ENCODE results near the gene EFCAB3. TPM values are rescaled to one million over a fixed set of nuclear protein-coding genes. Genes with fewer than 3 reads are reported as not detected.
"Not testable (repeated sequence)": the region's sequence is repeated elsewhere in the genome, so short reads cannot be mapped to it uniquely, and the experiment has no call there.

EFCAB3 gene
- total RNA-seq, 1 experiment from 2014 or later, result not detected

GRCh38 chr17:62444063-62444462 lies 63.7 kb downstream of the EFCAB3 start (continued):
- TF ChIP-seq ZBTB33 (IDR thresholded peaks at IDR 0.05; ENCODE audit: extremely low read depth, insufficient replicate concordance, low read length) (no peak), POLR2A (IDR thresholded peaks at IDR 0.05; ENCODE audit: borderline replicate concordance, extremely low read depth, insufficient read depth, insufficient read length) (no peak), SP1 (IDR thresholded peaks at IDR 0.05; ENCODE audit: low read depth) (no peak), FOSL1 (IDR thresholded peaks at IDR 0.05; ENCODE audit: low read depth) (no peak)

- H4K20me1 ChIP-seq (ENCODE audit: insufficient read depth); POLR2A ChIA-PET; DNase-seq (ENCODE audit: low read depth, low spot score); H3K4me3 ChIP-seq (replicated peaks in 1 of 2; ENCODE audit: low read depth in 1 of 2, low read length in 2 of 2); intact Hi-C loops (cut with micrococcal nuclease); H3K9me2 ChIP-seq (ENCODE audit: insufficient read depth); CTCF ChIA-PET; H3K79me2 ChIP-seq (ENCODE audit: insufficient read depth, low read length); H2AFZ ChIP-seq (ENCODE audit: low read depth, low read length, poor library complexity, severe bottlenecking); RAD21 ChIA-PET (ENCODE audit: low non-redundant PET in 1 of 2, low total read pairs in 2 of 2, uncharacterized antibody in 2 of 2, unreplicated experiment in 2 of 2); H3K27me3 ChIP-seq (ENCODE audit: insufficient read depth, low read length); H3K27ac ChIP-seq (ENCODE audit: low read depth, low read length); ATAC-seq; H3K4me1 ChIP-seq (ENCODE audit: control insufficient read depth in 1 of 2, insufficient read depth in 2 of 2, low read length in 2 of 2); H3K9me3 ChIP-seq (ENCODE audit: control insufficient read depth in 1 of 2, insufficient read depth in 1 of 2, low read depth in 1 of 2, low read length in 2 of 2); H3K9ac ChIP-seq (ENCODE audit: low read length); H3K4me2 ChIP-seq (ENCODE audit: low read length); BruUV-seq (replicated peaks): not testable (repeated sequence)
- H3K36me3 ChIP-seq (ENCODE audit: control insufficient read depth in 1 of 2, insufficient read depth in 2 of 2, low read length in 2 of 2), result peaks cover 38 to 42% of the 10 kb centered on the region in 2 experiments
Measured at GRCh38 chr17:62445791-62446190, 65.4 kb downstream of the EFCAB3 start.

- H3K4me1 ChIP-seq (ENCODE audit: control insufficient read depth in 1 of 2, insufficient read depth in 2 of 2, low read length in 2 of 2); H3K9me2 ChIP-seq (ENCODE audit: insufficient read depth); ATAC-seq; H3K9me3 ChIP-seq (ENCODE audit: control insufficient read depth in 1 of 2, insufficient read depth in 1 of 2, low read depth in 1 of 2, low read length in 2 of 2); H3K9ac ChIP-seq (ENCODE audit: low read length); DNase-seq (ENCODE audit: low read depth, low spot score); H4K20me1 ChIP-seq (ENCODE audit: insufficient read depth); intact Hi-C loops (cut with micrococcal nuclease); BruUV-seq (replicated peaks); H3K79me2 ChIP-seq (ENCODE audit: insufficient read depth, low read length); H3K27me3 ChIP-seq (ENCODE audit: insufficient read depth, low read length); H3K4me2 ChIP-seq (ENCODE audit: low read length); RAD21 ChIA-PET (ENCODE audit: low non-redundant PET in 1 of 2, low total read pairs in 2 of 2, uncharacterized antibody in 2 of 2, unreplicated experiment in 2 of 2); POLR2A ChIA-PET; H2AFZ ChIP-seq (ENCODE audit: low read depth, low read length, poor library complexity, severe bottlenecking); CTCF ChIA-PET; H3K4me3 ChIP-seq (replicated peaks in 1 of 2; ENCODE audit: low read depth in 1 of 2, low read length in 2 of 2); H3K27ac ChIP-seq (ENCODE audit: low read depth, low read length): not testable (repeated sequence)
- H3K36me3 ChIP-seq (ENCODE audit: control insufficient read depth in 1 of 2, insufficient read depth in 2 of 2, low read length in 2 of 2), result peaks cover 13 to 15% of the 10 kb centered on the region in 2 experiments; a peak in 3 of 4 replicates
Measured at GRCh38 chr17:62452195-62452594, 71.8 kb downstream of the EFCAB3 start.

- H3K27me3 ChIP-seq (ENCODE audit: insufficient read depth, low read length); H3K4me2 ChIP-seq (ENCODE audit: low read length); DNase-seq (ENCODE audit: low read depth, low spot score); CTCF ChIA-PET; POLR2A ChIA-PET; H4K20me1 ChIP-seq (ENCODE audit: insufficient read depth); H3K79me2 ChIP-seq (ENCODE audit: insufficient read depth, low read length); H3K27ac ChIP-seq (ENCODE audit: low read depth, low read length); H3K9me3 ChIP-seq (ENCODE audit: control insufficient read depth in 1 of 2, insufficient read depth in 1 of 2, low read depth in 1 of 2, low read length in 2 of 2); H3K36me3 ChIP-seq (ENCODE audit: control insufficient read depth in 1 of 2, insufficient read depth in 2 of 2, low read length in 2 of 2); H3K4me1 ChIP-seq (ENCODE audit: control insufficient read depth in 1 of 2, insufficient read depth in 2 of 2, low read length in 2 of 2); H3K9me2 ChIP-seq (ENCODE audit: insufficient read depth); H3K4me3 ChIP-seq (replicated peaks in 1 of 2; ENCODE audit: low read depth in 1 of 2, low read length in 2 of 2); H2AFZ ChIP-seq (ENCODE audit: low read depth, low read length, poor library complexity, severe bottlenecking); ATAC-seq; RAD21 ChIA-PET (ENCODE audit: low non-redundant PET in 1 of 2, low total read pairs in 2 of 2, uncharacterized antibody in 2 of 2, unreplicated experiment in 2 of 2); H3K9ac ChIP-seq (ENCODE audit: low read length); BruUV-seq (replicated peaks); intact Hi-C loops (cut with micrococcal nuclease): not testable (repeated sequence)
Measured at GRCh38 chr17:62453041-62453440, 72.7 kb downstream of the EFCAB3 start.

GRCh38 chr17:62453656-62454055 lies 73.3 kb downstream of the EFCAB3 start:
- BruUV-seq (replicated peaks); POLR2A ChIA-PET; DNase-seq (ENCODE audit: low read depth, low spot score); H3K79me2 ChIP-seq (ENCODE audit: insufficient read depth, low read length); H3K4me1 ChIP-seq (ENCODE audit: control insufficient read depth in 1 of 2, insufficient read depth in 2 of 2, low read length in 2 of 2); ATAC-seq; RAD21 ChIA-PET (ENCODE audit: low non-redundant PET in 1 of 2, low total read pairs in 2 of 2, uncharacterized antibody in 2 of 2, unreplicated experiment in 2 of 2); H3K9me2 ChIP-seq (ENCODE audit: insufficient read depth); H3K9ac ChIP-seq (ENCODE audit: low read length); H3K9me3 ChIP-seq (ENCODE audit: control insufficient read depth in 1 of 2, insufficient read depth in 1 of 2, low read depth in 1 of 2, low read length in 2 of 2); H4K20me1 ChIP-seq (ENCODE audit: insufficient read depth); CTCF ChIA-PET; H3K27ac ChIP-seq (ENCODE audit: low read depth, low read length); H3K36me3 ChIP-seq (ENCODE audit: control insufficient read depth in 1 of 2, insufficient read depth in 2 of 2, low read length in 2 of 2); H3K4me3 ChIP-seq (replicated peaks in 1 of 2; ENCODE audit: low read depth in 1 of 2, low read length in 2 of 2); H3K27me3 ChIP-seq (ENCODE audit: insufficient read depth, low read length); intact Hi-C loops (cut with micrococcal nuclease); H3K4me2 ChIP-seq (ENCODE audit: low read length); H2AFZ ChIP-seq (ENCODE audit: low read depth, low read length, poor library complexity, severe bottlenecking): not testable (repeated sequence)
